SK-N-SH (cell line): ENCODE measurements around the gene TSPY9. TPM values are rescaled to one million over a fixed set of nuclear protein-coding genes. Genes with fewer than 3 reads are reported as not detected.
"Not testable (repeated sequence)": the region's sequence is repeated elsewhere in the genome, so short reads cannot be mapped to it uniquely, and the experiment has no call there.

Source experiments
- CTCF ChIA-PET: fragments of 300-600, 350-600 bp; formaldehyde crosslinking; extraction: SDS; loops from one replicate; lab custom pipeline; 2021; lab: Yijun Ruan, JAX
- POLR2A ChIA-PET: fragments of 350-600 bp; sonication (Branson Sonifier 250); formaldehyde crosslinking; extraction: SDS; loops from one replicate; lab custom pipeline; 2020; ENCODE audit warnings: antibody characterized with exemption, inconsistent platforms; lab: Yijun Ruan, JAX
- DNase-seq: peaks from one replicate; pipeline ENCODE4 v3.0.0; 2012
- H2AFZ ChIP-seq: fragments of 200-600 bp; sonication (generic); 2 replicates; pipeline ENCODE4 v1.8.1; 2016; ENCODE audit warnings: antibody characterized with exemption, mild to moderate bottlenecking, low read depth
- H3F3A ChIP-seq: fragments of 200-600 bp; sonication (generic); replicated peaks from 2 replicates; pipeline ENCODE3; 2016; ENCODE audit warnings: antibody characterized with exemption, mild to moderate bottlenecking; ENCODE audit not compliant: insufficient read depth
- H3K27ac ChIP-seq, 2 experiments: fragments of 200-500 bp in 1 of 2; fragments of 200-600 bp in 1 of 2; sonication (Bioruptor generic) in 1 of 2; sonication (generic), shearing (Covaris generic) in 1 of 2; 2 replicates each; pipeline versions ENCODE4 v1.5.1 to v1.6.1; 2014 to 2016; ENCODE audit warnings: low read depth in 2 of 2, inconsistent platforms in 1 of 2, low read length in 1 of 2, mild to moderate bottlenecking in 1 of 2, mixed read lengths in 1 of 2
- H3K27me3 ChIP-seq: fragments of 200-600 bp; sonication (generic), shearing (Covaris generic); 2 replicates; pipeline ENCODE4 v1.6.1; 2016; ENCODE audit warnings: mixed run types; ENCODE audit not compliant: insufficient read depth
- H3K36me3 ChIP-seq, 2 experiments: fragments of 200-500 bp in 1 of 2; fragments of 200-600 bp in 1 of 2; sonication (Bioruptor generic) in 1 of 2; sonication (generic) in 1 of 2; replicated peaks in 1 of 2; 2 replicates each; pipeline versions ENCODE3 to v1.5.1; 2014 to 2016; ENCODE audit warnings: low read length in 1 of 2, mild to moderate bottlenecking in 1 of 2; ENCODE audit not compliant: insufficient read depth in 2 of 2, control insufficient read depth in 1 of 2
- H3K4me1 ChIP-seq, 2 experiments: fragments of 200-500 bp in 1 of 2; fragments of 200-600 bp in 1 of 2; sonication (Bioruptor generic) in 1 of 2; sonication (generic), shearing (Covaris generic) in 1 of 2; 2 replicates each; pipeline versions ENCODE4 v1.5.1 to v1.6.1; 2014 to 2016; ENCODE audit warnings: low read depth in 1 of 2, low read length in 1 of 2, mixed run types in 1 of 2; ENCODE audit not compliant: insufficient read depth in 2 of 2, control insufficient read depth in 1 of 2
- H3K4me2 ChIP-seq: fragments of 200-600 bp; sonication (generic), shearing (Covaris generic); 2 replicates; pipeline ENCODE4 v1.6.1; 2017; ENCODE audit warnings: mixed run types
- H3K4me3 ChIP-seq, 2 experiments: fragments of 200-500 bp in 1 of 2; fragments of 200-600 bp in 1 of 2; sonication (Bioruptor generic) in 1 of 2; sonication (generic), shearing (Covaris generic) in 1 of 2; 2 replicates each; pipeline versions ENCODE4 v1.5.1 to v1.8.1; 2014 to 2016; ENCODE audit warnings: low read depth in 2 of 2, inconsistent platforms in 1 of 2, low read length in 1 of 2, mild to moderate bottlenecking in 1 of 2, mixed read lengths in 1 of 2, moderate library complexity in 1 of 2
- H3K79me2 ChIP-seq: fragments of 200-600 bp; sonication (generic); 2 replicates; pipeline ENCODE4 v1.8.1; 2017; ENCODE audit warnings: mild to moderate bottlenecking; ENCODE audit not compliant: insufficient read depth
- H3K9ac ChIP-seq: fragments of 200-600 bp; sonication (generic); 2 replicates; pipeline ENCODE4 v1.6.1; 2017; ENCODE audit warnings: mixed run types
- H3K9me2 ChIP-seq: fragments of 200-600 bp; sonication (generic); 2 replicates; pipeline ENCODE4 v1.6.1; 2017; ENCODE audit warnings: mixed run types
- H3K9me3 ChIP-seq: fragments of 200-600 bp; sonication (generic); 2 replicates; pipeline ENCODE4 v1.6.1; 2017; ENCODE audit warnings: mixed run types, mild to moderate bottlenecking, moderate library complexity
- H4K20me1 ChIP-seq: fragments of 200-600 bp; sonication (generic); 2 replicates; pipeline ENCODE4 v1.6.1; 2017; ENCODE audit warnings: mild to moderate bottlenecking, mixed run types; ENCODE audit not compliant: insufficient read depth
- WGBS: methylation state at CpG from one replicate; pipeline ENCODE4 v1.1.6; 2017; ENCODE audit warnings: low lambda C conversion rate; 5-methylcytosine and 5-hydroxymethylcytosine counted together
- polyA plus RNA-seq, 3 experiments: library from polyadenylated mRNA; depleted of rRNA; stranded (reverse); fragments of >200 nt; gene quantifications; 2 replicates each; pipeline ENCODE4 v1.2.3, GENCODE V29; 2012

The TSPY9 gene
- not detected in 2 replicates for polyA plus RNA-seq (2012; rRNA removed)
- polyA plus RNA-seq (2012; cell fraction: cytosol; rRNA removed): not detected in 2 replicates
- not detected in 2 replicates for polyA plus RNA-seq (2012; cell fraction: nucleus; rRNA removed)

GRCh38 chrY:9486967-9487366 lies at the start of gene TSPY9:
Gene TSPY9 (plus strand): TSS chrY:9487267. CDS start chrY:9487313, 46 bp downstream.
- H3K4me1 ChIP-seq, H3F3A ChIP-seq, CTCF ChIA-PET, H3K36me3 ChIP-seq, H3K27me3 ChIP-seq, H3K4me3 ChIP-seq, H3K9ac ChIP-seq, H3K9me3 ChIP-seq, H4K20me1 ChIP-seq, H2AFZ ChIP-seq, H3K9me2 ChIP-seq, POLR2A ChIA-PET, DNase-seq, H3K27ac ChIP-seq, H3K4me2 ChIP-seq, H3K79me2 ChIP-seq: not testable (repeated sequence)
- no CpG with 5 or more reads among the region's 26 CpGs for WGBS

GRCh38 chrY:9466655-9467054 lies 20.4 kb upstream of the TSPY9 start, which contains the start of gene TSPY1:
Gene TSPY1 (plus strand): TSS chrY:9466955. CDS start chrY:9467001, 46 bp downstream.
- H3K27me3 ChIP-seq, H3K9me2 ChIP-seq, H3K4me1 ChIP-seq, H3K4me2 ChIP-seq, H3K9ac ChIP-seq, H3K79me2 ChIP-seq, H3F3A ChIP-seq, H3K27ac ChIP-seq, H4K20me1 ChIP-seq, H3K4me3 ChIP-seq, DNase-seq, POLR2A ChIA-PET, CTCF ChIA-PET, H2AFZ ChIP-seq, H3K36me3 ChIP-seq, H3K9me3 ChIP-seq: not testable (repeated sequence)
- no CpG with 5 or more reads among the region's 25 CpGs for WGBS

- H3K9me3 ChIP-seq, H3K27ac ChIP-seq, H3F3A ChIP-seq, POLR2A ChIA-PET, H4K20me1 ChIP-seq, H3K36me3 ChIP-seq, H3K4me2 ChIP-seq, H2AFZ ChIP-seq, H3K79me2 ChIP-seq, H3K9ac ChIP-seq, CTCF ChIA-PET, H3K4me3 ChIP-seq, H3K27me3 ChIP-seq, H3K4me1 ChIP-seq, H3K9me2 ChIP-seq, DNase-seq: not testable (repeated sequence)
- no CpG with 5 or more reads among the region's 6 CpGs for WGBS
Observed at GRCh38 chrY:9504396-9504795, 17.3 kb downstream of the TSPY9 start.

- H3K4me3 ChIP-seq, H3K27ac ChIP-seq, DNase-seq, H3K4me1 ChIP-seq, H3K79me2 ChIP-seq, H3K27me3 ChIP-seq, POLR2A ChIA-PET, H3K9me3 ChIP-seq, H3K4me2 ChIP-seq, H3K9me2 ChIP-seq, H2AFZ ChIP-seq, H3K9ac ChIP-seq, H3K36me3 ChIP-seq, H3F3A ChIP-seq, CTCF ChIA-PET, H4K20me1 ChIP-seq: not testable (repeated sequence)
- no CpG with 5 or more reads among the region's 12 CpGs for WGBS
Observed at GRCh38 chrY:9516287-9516686, 29.2 kb downstream of the TSPY9 start.

- no CpG with 5 or more reads among the region's 26 CpGs for WGBS
- H3K4me2 ChIP-seq, CTCF ChIA-PET: not testable (repeated sequence)
Observed at GRCh38 chrY:9527580-9527979, 40.5 kb downstream of the TSPY9 start, which contains the start of gene TSPY10. Gene TSPY10 (plus strand): TSS chrY:9527880. CDS start chrY:9527926, 46 bp downstream.

More at GRCh38 chrY:9527580-9527979, 40.5 kb downstream of the TSPY9 start, which contains the start of gene TSPY10:
- DNase-seq, H3K27ac ChIP-seq, H3K9me3 ChIP-seq, H3K9ac ChIP-seq, H3K36me3 ChIP-seq, H4K20me1 ChIP-seq, H2AFZ ChIP-seq, H3K27me3 ChIP-seq, H3K79me2 ChIP-seq, H3F3A ChIP-seq, H3K4me1 ChIP-seq, POLR2A ChIA-PET, H3K9me2 ChIP-seq, H3K4me3 ChIP-seq: not testable (repeated sequence)

Other genes starting within 250 kb of the TSPY9 start
- not detected in 2 replicates for gene TSPY4, start 149.8 kb upstream of the TSPY9 start, polyA plus RNA-seq (2012; rRNA removed)
- not detected in 2 replicates for gene TSPY8, start 129.5 kb upstream of the TSPY9 start, polyA plus RNA-seq (2012; rRNA removed)
- not detected in 2 replicates for gene TSPY3, start 88.8 kb upstream of the TSPY9 start, polyA plus RNA-seq (2012; rRNA removed)
- gene TSPY1, start 20.3 kb upstream of the TSPY9 start, polyA plus RNA-seq (2012; rRNA removed): not detected in 2 replicates
- not detected in 2 replicates for gene TSPY10, start 40.6 kb downstream of the TSPY9 start, polyA plus RNA-seq (2012; rRNA removed)